Measurements from ENCODE around the gene DEFB127.

DNA sequence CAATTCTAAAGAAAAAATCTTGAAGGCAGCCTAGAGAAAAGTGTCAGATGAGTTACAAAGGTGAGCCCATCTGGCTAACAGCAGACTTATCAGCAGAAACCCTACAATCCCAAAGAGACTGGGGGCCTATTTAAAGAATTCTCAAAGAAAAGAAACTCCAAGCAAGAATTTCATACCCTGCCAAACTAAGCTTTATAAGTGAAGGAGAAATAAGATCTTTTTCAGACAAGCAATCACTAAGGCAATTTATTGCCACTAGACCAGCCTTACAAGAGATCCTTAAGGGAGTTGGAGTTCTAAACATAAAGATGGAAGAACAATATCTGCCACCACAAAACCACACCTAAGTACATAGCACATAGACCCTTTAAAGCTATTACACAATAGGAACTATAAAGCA, 39.7 kb upstream of the DEFB127 start:
- no peak for TF ChIP-seq POLR2A (IDR thresholded peaks at IDR 0.05; ENCODE audit: low read length)
- TF ChIP-seq GATA1 (IDR thresholded peaks at IDR 0.05; ENCODE audit: low read depth, low read length) = no peak

Data from erythroblast (primary cell).